Measurements from ENCODE around the gene PUSL1. TPM values are rescaled to one million over a fixed set of nuclear protein-coding genes. Genes with fewer than 3 reads are reported as not detected.

PUSL1 gene
- total RNA-seq, 1 donor from 2014 or later: 16.2 TPM

- Histone ChIP-seq H3K9me3 (no peaks in the 10 kb centered on the region), H3K4me1 (peaks cover 5% of the 10 kb centered on the region), H3K36me3 (no peaks in the 10 kb centered on the region), H3K27ac (no peak overlapping the region), H3K4me3 (no peak overlapping the region), H3K27me3 (ENCODE audit: low read depth) (peaks cover 29% of the 10 kb centered on the region)
- ATAC-seq (no peak), DNase-seq (no peak)
- TF ChIP-seq CTCF (IDR thresholded peaks at IDR 0.05): no peak
- intact Hi-C loops (cut with DNase I): no loop called here
These were observed 23.3 kb upstream of the PUSL1 start for GRCh38 chr1:1285102-1285571.

GRCh38 chr1:1285611-1286311 is 22.6 kb upstream of the PUSL1 start:
- ATAC-seq (no peak), DNase-seq (peak; percentile 42)
- intact Hi-C loops (cut with DNase I): no loop called here
- Histone ChIP-seq H3K4me3 (no peak overlapping the region), H3K4me1 (peaks cover 5% of the 10 kb centered on the region), H3K27me3 (ENCODE audit: low read depth) (peaks cover 29% of the 10 kb centered on the region), H3K36me3 (no peaks in the 10 kb centered on the region), H3K9me3 (no peaks in the 10 kb centered on the region), H3K27ac (no peak overlapping the region)
- no peak for TF ChIP-seq CTCF (IDR thresholded peaks at IDR 0.05)

GRCh38 chr1:1286313-1287261 is 21.8 kb upstream of the PUSL1 start:
- Histone ChIP-seq H3K9me3 (no peaks in the 10 kb centered on the region), H3K27ac (no peak overlapping the region), H3K4me1 (peaks cover 4% of the 10 kb centered on the region), H3K36me3 (no peaks in the 10 kb centered on the region), H3K4me3 (no peak overlapping the region), H3K27me3 (ENCODE audit: low read depth) (peaks cover 29% of the 10 kb centered on the region)
- intact Hi-C loops (cut with DNase I): no loop called here
- DNase-seq: peak; percentile 43
- TF ChIP-seq CTCF (IDR thresholded peaks at IDR 0.05): no peak
- ATAC-seq: no peak

GRCh38 chr1:1287288-1288110 is 20.9 kb upstream of the PUSL1 start:
- DNase-seq: peak; percentile 42
- Histone ChIP-seq H3K36me3 (no peaks in the 10 kb centered on the region), H3K4me1 (no peaks in the 10 kb centered on the region), H3K9me3 (no peaks in the 10 kb centered on the region), H3K4me3 (no peak overlapping the region), H3K27ac (no peak overlapping the region), H3K27me3 (ENCODE audit: low read depth) (peaks cover 29% of the 10 kb centered on the region)
- no peak for ATAC-seq
- no peak for TF ChIP-seq CTCF (IDR thresholded peaks at IDR 0.05)
- intact Hi-C loops (cut with DNase I): no loop called here

- Histone ChIP-seq H3K4me3 (no peak overlapping the region), H3K9me3 (no peaks in the 10 kb centered on the region), H3K27me3 (ENCODE audit: low read depth) (peaks cover 23% of the 10 kb centered on the region), H3K4me1 (no peaks in the 10 kb centered on the region), H3K27ac (no peak overlapping the region), H3K36me3 (peaks cover 5% of the 10 kb centered on the region)
- TF ChIP-seq CTCF (IDR thresholded peaks at IDR 0.05): peak; percentile 58
- DNase-seq: peak; percentile 70
- ATAC-seq: peak; percentile 37 to 52
- intact Hi-C loops (cut with DNase I): no loop called here
These were observed 18.1 kb upstream of the PUSL1 start for GRCh38 chr1:1290238-1290731.
